Non-pigmented ciliary epithelial cell (primary cell): Measurements from ENCODE around the gene LANCL2.
"Not testable (repeated sequence)": the region's sequence is repeated elsewhere in the genome, so short reads cannot be mapped to it uniquely, and the experiment has no call there.

Experiments
- DNase-seq: peaks from one replicate; pipeline ENCODE4 v3.0.0-alpha.2; 2010; ENCODE audit warnings: low read depth

LANCL2 gene, protein sequence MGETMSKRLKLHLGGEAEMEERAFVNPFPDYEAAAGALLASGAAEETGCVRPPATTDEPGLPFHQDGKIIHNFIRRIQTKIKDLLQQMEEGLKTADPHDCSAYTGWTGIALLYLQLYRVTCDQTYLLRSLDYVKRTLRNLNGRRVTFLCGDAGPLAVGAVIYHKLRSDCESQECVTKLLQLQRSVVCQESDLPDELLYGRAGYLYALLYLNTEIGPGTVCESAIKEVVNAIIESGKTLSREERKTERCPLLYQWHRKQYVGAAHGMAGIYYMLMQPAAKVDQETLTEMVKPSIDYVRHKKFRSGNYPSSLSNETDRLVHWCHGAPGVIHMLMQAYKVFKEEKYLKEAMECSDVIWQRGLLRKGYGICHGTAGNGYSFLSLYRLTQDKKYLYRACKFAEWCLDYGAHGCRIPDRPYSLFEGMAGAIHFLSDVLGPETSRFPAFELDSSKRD

GRCh38 chr7:55365205-55365674, at the start of gene LANCL2:
Gene LANCL2 (plus strand): TSS chr7:55365337. CDS start chr7:55366026, 689 bp downstream.
- no peak for DNase-seq

- DNase-seq = peak; percentile 81
Measured at GRCh38 chr7:55325371-55325792, 39.8 kb upstream of the LANCL2 start.

- DNase-seq = no peak
Measured at GRCh38 chr7:55326081-55326835, 38.9 kb upstream of the LANCL2 start.

DNA sequence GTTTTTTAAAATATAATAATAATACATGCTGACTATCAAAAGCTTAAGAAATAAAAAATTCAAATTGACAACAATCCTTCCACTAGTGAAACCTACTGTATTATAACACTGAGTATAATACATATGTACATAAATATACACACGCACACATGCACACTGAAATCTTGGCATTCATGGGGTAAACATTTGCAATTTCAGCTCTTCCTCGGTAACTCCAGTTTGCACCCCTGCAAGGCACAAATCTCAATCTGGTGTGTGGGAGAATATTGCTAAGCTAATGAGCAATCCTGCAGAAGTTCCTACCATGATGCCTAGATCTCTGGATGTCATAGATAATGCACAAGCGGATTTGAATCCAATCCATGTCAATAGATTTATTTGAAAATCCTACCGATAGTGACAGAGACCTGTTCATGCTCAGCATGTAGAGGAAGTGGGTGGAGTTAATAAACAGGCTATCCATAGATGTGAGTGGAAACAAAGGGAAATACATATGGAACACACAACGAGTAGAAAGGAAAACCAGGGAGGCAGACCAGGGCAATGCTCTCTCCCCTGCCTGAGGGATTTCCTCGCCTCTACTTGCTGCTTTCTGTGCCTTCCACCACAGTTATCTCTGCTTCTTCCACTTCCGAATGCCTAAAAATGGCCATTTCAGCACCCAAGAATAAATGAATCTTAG, 38.1 kb upstream of the LANCL2 start:
- DNase-seq = no peak

GRCh38 chr7:55335151-55335550, 30.0 kb upstream of the LANCL2 start:
- DNase-seq = no peak

DNA sequence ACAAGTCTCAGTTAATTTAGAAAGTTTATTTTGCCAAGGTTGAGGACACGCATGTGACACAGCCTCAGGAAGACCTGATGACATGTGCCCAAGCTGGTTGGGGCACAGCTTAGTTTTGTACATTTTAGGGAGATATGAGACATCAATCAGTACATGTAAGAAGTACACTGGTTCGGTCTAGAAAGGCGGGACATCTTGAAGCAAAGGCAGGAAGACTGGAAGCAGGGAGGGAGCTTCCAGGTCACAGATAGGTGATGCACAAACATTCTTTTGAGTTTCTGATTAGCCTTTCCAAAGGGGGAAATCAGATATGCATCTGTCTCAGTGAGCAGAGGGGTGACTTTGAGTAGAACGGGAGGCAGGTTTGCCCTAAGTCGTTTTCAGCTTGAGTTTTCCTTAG, 29.4 kb upstream of the LANCL2 start:
- no peak for DNase-seq

DNA sequence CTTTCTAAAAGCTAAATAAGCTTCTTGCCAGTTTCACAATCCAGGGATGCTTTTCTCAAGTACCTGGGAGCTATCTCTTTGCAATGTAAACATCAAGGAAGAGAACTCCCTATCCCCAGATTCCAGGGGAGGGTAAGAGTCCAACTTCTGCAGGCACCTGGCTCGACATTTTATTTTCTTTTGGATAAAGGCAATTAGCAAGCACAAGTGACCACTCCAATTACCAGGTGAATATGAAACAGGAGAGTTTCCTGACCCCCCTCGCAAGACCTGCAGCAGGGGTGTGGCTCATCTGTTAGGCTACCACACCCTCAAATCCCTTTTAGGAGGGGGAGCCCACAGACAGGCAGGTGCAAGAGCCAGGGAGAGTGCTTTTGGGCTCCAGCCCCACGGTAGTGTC, 28.6 kb upstream of the LANCL2 start:
- no peak for DNase-seq

DNA sequence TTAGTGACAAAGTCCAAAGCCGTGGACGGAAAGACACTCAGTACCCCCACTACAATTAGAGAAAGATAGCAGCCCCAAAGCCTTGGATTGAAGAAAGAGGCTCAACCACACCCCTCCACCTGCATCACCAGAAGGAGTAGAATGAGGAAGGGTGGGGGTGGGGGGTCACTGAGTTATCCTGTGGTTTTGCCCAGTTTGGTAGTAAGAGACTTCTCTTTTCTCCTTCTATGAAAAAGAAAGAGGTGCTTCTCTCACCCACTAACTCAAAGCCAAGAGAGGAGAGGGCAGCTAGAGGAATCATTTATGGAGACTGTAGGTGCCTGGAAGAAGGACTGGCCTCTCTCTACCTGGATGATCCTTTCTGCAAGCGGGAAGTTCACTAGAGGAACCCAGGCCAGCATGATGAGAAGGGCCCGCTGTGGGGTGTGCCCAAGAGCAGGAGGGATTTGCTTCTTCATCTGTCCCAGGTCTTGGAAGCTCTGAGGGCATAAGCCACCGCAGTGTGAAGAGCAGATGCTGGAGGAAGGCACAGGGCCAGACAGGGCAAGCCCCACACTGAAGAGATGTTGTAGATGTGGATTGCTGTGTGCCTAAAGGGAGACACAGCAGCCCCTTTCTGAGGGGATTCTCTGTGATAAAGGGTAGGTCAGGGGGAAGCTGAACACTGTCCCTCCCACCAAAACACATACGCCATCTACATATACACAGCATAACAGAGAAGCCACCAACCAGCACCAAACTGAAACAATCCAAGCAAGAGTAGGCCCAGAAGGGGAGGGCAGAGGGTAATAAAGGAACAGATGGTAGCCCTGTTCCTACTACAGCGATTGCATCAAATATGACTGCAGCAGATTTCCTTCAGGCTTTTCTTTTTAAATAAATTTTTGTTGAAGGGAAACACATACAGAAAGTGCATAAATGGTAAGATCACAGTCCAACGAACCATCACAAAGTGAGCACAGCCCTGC, 25.8 kb upstream of the LANCL2 start:
- DNase-seq = no peak

DNA sequence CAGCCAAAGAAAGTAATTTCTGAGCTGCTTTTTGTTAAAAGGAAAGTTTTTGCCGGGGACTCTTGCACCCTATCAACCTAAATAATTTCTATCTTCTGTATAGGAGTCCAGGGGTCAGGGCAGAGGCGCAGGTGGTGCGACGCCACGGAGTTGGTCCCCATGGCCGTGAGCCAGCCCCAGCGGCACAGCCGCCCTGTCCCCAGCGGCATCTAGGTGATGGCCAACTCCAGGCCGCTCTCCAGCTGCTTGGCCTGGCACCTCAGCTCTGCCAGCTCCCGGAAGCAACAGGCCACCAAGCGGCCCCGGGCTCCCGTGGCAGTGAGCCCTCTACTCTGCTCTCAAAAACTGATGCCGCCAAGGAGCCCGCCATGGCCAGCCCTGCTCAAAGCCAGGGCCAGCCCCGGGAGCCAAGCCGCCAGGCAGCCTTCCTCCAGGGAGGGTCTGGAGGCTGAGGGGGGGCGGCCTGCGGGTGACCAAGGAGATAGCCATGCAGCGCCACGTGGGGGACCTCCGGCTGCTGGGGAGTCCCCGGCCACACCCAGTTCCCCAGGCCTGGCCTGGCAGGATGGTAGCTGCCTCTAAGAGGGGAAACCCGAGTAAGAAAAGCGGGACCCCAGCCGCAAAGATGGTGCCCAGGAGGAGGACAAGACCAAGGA, 22.8 kb upstream of the LANCL2 start:
- no peak for DNase-seq

DNA sequence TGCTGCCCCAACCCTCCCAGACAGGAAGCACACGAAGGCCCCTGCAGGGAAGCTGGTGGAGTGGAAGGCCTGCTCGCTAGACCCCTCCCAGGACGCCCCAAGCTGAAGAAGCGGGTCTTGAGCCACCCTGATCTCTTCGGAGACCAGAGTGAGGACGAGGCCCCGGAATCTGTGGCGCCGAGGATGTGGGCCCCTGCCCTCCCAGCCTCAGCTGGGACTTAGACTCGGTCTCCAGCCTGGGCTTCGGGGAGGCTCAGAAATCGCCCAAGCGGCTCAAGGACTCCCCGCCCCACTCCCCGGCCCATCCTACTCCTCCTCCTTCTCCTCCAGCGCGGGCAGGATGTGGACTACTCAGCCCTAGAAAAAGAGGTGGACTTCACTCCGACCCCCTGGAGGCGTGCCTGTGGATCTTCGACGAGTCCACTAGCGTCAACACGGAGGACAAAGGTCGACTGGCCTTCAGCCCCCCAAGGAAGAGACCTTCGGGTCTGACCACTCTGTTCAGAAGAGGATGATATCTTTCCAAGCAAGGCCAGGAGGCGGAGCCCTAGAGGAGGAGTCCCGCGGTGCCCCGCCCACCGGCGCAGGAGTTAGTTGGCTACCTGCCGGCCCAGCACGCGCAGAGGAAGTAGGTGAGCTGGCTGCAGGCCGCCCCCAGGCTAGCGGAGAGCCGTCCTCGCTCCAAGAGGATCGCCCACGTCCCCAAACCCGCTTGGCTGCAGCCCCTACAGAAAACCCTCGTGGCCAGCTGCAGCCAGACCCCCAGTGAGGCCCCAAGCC, 21.9 kb upstream of the LANCL2 start:
- DNase-seq = no peak

- DNase-seq = no peak
Measured at GRCh38 chr7:55343860-55344606, 21.1 kb upstream of the LANCL2 start.

DNA sequence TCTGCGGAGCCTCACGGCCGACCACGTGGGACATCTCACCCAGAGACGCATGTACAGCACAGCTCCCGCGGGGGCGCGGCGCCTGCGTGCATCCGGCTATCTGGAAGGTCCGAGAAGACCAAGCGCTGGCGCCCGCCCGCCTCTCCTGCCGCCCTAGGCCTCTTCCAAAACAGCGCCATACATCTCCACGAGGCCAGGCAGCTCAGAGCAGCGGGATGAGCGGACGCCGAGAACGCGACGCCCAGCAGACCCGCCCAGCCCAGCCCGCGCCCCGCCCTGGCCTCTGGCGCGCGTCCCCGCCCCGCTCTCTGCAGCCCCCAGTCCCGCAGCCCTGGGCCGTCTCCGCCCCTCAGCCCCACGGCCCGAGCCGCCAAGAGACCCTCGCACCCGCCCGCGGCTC, 20.3 kb upstream of the LANCL2 start:
- DNase-seq = no peak

GRCh38 chr7:55345292-55345691, 19.8 kb upstream of the LANCL2 start:
- DNase-seq = no peak

DNA sequence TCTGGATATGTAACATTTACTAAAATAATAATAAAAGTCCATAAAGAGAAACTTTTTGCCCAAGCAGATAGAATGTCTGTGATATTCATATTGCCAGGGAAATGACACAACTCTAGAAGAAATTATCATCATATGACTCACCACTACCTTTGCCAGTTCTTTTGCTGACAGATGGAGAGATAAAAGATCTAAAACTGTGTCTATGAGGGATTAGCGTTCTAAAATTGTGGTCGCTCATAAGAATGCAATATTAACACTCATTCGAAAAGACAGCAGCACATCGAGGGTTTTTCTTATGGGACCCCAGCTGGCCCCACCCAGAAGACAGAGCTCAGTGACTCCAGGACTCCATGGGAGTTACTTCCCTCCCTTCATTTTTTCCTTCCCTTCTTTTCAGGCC, 16.6 kb upstream of the LANCL2 start:
- DNase-seq = no peak

DNA sequence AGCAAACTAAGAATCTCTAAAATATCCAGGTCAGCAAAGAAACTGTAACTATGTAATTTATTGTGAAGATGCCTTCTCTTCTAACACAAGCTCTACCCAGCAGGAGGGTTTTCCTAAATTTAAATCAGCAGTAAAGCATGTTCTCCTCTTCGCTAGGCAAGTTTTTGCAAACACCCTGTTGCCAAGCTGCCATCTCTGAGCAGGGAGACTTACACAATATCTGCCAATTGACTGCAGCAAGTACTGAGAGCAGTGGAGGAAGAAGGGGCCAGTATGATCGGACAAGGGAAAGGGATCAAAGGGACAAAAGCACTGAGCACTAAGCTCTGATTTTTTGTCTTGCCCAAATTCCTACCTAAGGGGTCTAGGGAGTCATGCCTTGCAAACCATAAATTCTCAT, 16.0 kb upstream of the LANCL2 start:
- no peak for DNase-seq

GRCh38 chr7:55350281-55350680, 14.9 kb upstream of the LANCL2 start:
- DNase-seq = no peak

DNA sequence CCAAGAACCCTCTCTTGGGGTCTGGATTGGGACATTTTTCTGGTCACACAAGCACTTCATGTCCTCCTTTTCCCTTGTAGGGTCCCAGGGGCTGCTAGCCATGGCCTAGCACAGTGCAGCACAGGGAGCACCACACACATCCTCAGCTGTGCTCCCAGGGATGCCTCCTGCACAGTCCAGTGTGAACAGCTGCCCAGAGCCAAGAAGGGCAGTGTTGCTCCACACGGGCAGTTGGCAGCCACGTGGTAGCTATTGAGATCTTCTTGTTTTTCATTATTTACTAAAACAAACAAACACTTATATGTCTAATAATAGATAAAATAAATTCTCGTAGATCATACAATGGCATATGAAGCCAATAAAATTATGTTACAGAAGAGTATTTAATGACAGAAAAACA, 13.9 kb upstream of the LANCL2 start:
- no peak for DNase-seq

DNA sequence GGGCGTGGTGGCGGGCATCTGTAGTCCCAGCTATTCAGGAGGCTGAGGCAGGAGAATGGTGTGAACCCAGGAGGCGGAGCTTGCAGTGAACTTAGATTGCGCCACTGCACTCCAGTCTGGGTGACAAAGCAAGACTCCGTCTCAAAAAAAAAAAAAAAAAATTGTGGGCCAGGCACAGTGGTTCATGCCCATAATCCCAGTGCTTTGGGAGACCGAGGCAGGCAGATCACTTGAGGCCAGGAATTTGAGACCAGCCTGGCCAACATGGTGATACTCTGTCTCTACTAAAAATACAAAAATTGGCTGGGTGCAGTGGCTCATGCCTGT, 12.2 kb upstream of the LANCL2 start:
- not testable (repeated sequence) for DNase-seq

GRCh38 chr7:55360486-55360885, 4.7 kb upstream of the LANCL2 start:
- DNase-seq = no peak

- no peak for DNase-seq
Measured at GRCh38 chr7:55361560-55361959, 3.6 kb upstream of the LANCL2 start.
